Panc1 (cell line): ENCODE measurements around the gene ZNF17.

Experiments used
- POLR2AphosphoS5 ChIP-seq: IDR thresholded peaks from 2 replicates; pipeline ENCODE4 v1.6.1; 2012; ENCODE audit warnings: mild to moderate bottlenecking, low read depth, low read length, moderate library complexity
- TF ChIP-seq, protein P1 (sequence below), 2 experiments: IDR thresholded peaks; 2 replicates each; pipeline ENCODE4 v1.6.1; 2011 to 2012; ENCODE audit warnings: low read depth in 2 of 2, control low read depth in 1 of 2, low read length in 1 of 2, mild to moderate bottlenecking in 1 of 2, moderate library complexity in 1 of 2; ENCODE audit not compliant: insufficient read depth in 1 of 2
- TF ChIP-seq, protein P2 (sequence below): fragments of 450-650 bp; IDR thresholded peaks from 2 replicates; pipeline ENCODE4 v1.5.1; 2017; ENCODE audit warnings: mild to moderate bottlenecking

GRCh38 chr19:57443121-57443696, 32.2 kb downstream of the ZNF17 start:
- TF ChIP-seq, protein P1, sequence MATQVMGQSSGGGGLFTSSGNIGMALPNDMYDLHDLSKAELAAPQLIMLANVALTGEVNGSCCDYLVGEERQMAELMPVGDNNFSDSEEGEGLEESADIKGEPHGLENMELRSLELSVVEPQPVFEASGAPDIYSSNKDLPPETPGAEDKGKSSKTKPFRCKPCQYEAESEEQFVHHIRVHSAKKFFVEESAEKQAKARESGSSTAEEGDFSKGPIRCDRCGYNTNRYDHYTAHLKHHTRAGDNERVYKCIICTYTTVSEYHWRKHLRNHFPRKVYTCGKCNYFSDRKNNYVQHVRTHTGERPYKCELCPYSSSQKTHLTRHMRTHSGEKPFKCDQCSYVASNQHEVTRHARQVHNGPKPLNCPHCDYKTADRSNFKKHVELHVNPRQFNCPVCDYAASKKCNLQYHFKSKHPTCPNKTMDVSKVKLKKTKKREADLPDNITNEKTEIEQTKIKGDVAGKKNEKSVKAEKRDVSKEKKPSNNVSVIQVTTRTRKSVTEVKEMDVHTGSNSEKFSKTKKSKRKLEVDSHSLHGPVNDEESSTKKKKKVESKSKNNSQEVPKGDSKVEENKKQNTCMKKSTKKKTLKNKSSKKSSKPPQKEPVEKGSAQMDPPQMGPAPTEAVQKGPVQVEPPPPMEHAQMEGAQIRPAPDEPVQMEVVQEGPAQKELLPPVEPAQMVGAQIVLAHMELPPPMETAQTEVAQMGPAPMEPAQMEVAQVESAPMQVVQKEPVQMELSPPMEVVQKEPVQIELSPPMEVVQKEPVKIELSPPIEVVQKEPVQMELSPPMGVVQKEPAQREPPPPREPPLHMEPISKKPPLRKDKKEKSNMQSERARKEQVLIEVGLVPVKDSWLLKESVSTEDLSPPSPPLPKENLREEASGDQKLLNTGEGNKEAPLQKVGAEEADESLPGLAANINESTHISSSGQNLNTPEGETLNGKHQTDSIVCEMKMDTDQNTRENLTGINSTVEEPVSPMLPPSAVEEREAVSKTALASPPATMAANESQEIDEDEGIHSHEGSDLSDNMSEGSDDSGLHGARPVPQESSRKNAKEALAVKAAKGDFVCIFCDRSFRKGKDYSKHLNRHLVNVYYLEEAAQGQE (IDR thresholded peaks at IDR 0.05; ENCODE audit: insufficient read depth in 1 of 2, low read depth in 2 of 2, low read length in 1 of 2): no peak
- TF ChIP-seq, protein P2, sequence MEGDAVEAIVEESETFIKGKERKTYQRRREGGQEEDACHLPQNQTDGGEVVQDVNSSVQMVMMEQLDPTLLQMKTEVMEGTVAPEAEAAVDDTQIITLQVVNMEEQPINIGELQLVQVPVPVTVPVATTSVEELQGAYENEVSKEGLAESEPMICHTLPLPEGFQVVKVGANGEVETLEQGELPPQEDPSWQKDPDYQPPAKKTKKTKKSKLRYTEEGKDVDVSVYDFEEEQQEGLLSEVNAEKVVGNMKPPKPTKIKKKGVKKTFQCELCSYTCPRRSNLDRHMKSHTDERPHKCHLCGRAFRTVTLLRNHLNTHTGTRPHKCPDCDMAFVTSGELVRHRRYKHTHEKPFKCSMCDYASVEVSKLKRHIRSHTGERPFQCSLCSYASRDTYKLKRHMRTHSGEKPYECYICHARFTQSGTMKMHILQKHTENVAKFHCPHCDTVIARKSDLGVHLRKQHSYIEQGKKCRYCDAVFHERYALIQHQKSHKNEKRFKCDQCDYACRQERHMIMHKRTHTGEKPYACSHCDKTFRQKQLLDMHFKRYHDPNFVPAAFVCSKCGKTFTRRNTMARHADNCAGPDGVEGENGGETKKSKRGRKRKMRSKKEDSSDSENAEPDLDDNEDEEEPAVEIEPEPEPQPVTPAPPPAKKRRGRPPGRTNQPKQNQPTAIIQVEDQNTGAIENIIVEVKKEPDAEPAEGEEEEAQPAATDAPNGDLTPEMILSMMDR: no peak
- no peak for TF ChIP-seq POLR2AphosphoS5
